ENCODE measurements around the gene WEE1.
A peak's percentile ranks its signal among the peaks of the same experiment; 100 is the strongest.

WEE1 gene

GRCh38 chr11:9570313-9571025 is 3.0 kb upstream of the WEE1 start:
- Mint-ChIP-seq H3K36me3 (ENCODE audit: insufficient read depth) (peaks cover 20% of the 10 kb centered on the region), H3K4me3 (no peak overlapping the region), H3K27me3 (no peaks in the 10 kb centered on the region), H3K4me1 (ENCODE audit: low read depth in 2 of 2) (peaks cover 16 to 18% of the 10 kb centered on the region in 2 donors), H3K9me3 (no peaks in the 10 kb centered on the region), H3K27ac (no peak overlapping the region)
- DNase-seq (no peak), ATAC-seq (replicated peaks) (no peak)

DNA sequence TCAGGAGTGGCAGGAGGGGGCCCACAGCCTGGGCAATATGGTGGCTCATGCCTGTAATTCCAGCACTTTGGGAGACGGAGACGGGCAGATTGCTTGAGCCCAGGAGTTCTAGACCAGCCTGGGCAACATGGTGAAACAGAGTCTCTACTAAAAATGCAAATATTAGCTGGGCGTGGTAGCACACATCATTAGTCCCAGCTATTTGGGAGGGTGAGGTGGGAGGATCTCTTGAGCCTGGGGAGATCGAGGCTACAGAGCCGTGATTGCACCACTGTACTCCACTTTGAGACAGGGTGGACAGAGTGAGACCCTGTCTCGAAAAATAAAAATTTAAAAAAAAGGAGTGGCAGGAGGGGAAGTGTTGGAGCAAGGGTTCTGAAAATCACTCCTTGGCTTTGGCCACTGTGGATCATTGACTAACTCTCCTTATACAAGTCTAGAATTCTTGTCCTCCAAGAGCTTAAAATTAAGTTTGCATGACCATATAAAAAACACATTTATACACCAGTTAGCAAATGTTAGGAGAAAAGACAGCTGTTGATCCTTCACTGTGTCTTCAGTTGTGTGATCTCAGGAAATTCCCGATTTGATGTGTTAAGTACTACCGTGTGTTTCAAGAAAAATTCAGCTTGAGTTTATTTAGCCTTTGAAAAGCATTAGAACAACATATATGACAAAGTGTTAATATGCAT is 2.3 kb upstream of the WEE1 start:
- peak overlapping the region in 1 of 2 donors; percentile 81 for H3K4me3 Mint-ChIP-seq
- H3K36me3 Mint-ChIP-seq (ENCODE audit: insufficient read depth) = peaks cover 21% of the 10 kb centered on the region
- no peaks in the 10 kb centered on the region for H3K9me3 Mint-ChIP-seq

DNA sequence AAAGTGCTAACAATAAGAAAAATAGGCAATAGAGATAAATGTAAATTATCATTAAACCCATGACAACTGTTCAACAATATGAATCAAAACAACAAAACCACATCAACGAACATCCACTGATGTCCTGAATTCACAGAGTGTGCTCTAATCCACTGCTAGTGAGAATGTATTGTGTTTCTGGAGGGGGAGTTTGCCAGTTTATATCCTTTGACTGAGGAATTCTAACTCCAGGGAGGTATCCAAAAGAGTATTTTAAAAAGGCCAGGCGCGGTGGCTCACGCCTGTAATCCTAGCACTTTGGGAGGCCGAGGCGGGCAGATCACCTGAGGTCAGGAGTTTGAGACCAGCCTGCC is 1.7 kb upstream of the WEE1 start:
- H3K4me1 Mint-ChIP-seq (ENCODE audit: low read depth in 2 of 2) = peaks cover 15 to 19% of the 10 kb centered on the region in 2 donors

More for the DNA sequence above, 2.3 kb upstream of the WEE1 start:
- ATAC-seq (replicated peaks) (no peak), DNase-seq (no peak)
- Mint-ChIP-seq H3K4me1 (ENCODE audit: low read depth in 2 of 2) (peaks cover 15 to 17% of the 10 kb centered on the region in 2 donors), H3K27ac (no peak overlapping the region), H3K27me3 (no peaks in the 10 kb centered on the region)

DNA sequence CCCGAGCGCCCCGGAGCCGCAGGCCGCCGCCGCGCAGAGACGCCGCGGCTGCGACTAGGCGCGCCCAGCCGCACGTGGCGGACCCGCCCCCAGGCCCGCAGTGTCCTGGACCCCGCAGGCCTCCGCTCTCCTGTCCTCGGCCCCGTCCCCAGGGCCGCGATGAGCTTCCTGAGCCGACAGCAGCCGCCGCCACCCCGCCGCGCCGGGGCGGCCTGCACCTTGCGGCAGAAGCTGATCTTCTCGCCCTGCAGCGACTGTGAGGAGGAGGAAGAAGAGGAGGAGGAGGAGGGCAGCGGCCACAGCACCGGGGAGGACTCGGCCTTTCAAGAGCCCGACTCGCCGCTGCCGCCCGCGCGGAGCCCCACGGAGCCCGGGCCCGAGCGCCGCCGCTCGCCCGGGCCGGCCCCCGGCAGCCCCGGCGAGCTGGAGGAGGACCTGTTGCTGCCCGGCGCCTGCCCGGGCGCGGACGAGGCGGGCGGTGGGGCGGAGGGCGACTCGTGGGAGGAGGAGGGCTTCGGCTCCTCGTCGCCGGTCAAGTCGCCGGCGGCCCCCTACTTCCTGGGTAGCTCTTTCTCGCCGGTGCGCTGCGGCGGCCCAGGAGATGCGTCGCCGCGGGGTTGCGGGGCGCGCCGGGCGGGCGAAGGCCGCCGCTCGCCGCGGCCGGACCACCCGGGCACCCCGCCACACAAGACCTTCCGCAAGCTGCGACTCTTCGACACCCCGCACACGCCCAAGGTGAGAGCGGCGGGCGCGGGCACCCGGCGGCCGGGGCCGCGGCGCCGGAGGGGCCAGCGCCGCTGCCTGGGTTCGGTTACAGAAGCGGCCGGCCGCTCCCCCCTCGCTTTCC is 528 bp downstream of the WEE1 start:
- peak in 1 of 3 experiments; percentile 9 for DNase-seq
- peaks cover 21 to 32% of the 10 kb centered on the region in 2 donors for H3K4me1 Mint-ChIP-seq (ENCODE audit: low read depth in 2 of 2)

More for the DNA sequence above, 1.7 kb upstream of the WEE1 start:
- no peaks in the 10 kb centered on the region for H3K9me3 Mint-ChIP-seq
- H3K36me3 Mint-ChIP-seq (ENCODE audit: insufficient read depth) = peaks cover 21% of the 10 kb centered on the region
- no peaks in the 10 kb centered on the region for H3K27me3 Mint-ChIP-seq
- H3K27ac Mint-ChIP-seq = peak overlapping the region in 1 of 2 donors; percentile 60
- no peak for DNase-seq
- peak overlapping the region; percentile 74 to 81 for H3K4me3 Mint-ChIP-seq
- no peak for ATAC-seq (replicated peaks)

DNA sequence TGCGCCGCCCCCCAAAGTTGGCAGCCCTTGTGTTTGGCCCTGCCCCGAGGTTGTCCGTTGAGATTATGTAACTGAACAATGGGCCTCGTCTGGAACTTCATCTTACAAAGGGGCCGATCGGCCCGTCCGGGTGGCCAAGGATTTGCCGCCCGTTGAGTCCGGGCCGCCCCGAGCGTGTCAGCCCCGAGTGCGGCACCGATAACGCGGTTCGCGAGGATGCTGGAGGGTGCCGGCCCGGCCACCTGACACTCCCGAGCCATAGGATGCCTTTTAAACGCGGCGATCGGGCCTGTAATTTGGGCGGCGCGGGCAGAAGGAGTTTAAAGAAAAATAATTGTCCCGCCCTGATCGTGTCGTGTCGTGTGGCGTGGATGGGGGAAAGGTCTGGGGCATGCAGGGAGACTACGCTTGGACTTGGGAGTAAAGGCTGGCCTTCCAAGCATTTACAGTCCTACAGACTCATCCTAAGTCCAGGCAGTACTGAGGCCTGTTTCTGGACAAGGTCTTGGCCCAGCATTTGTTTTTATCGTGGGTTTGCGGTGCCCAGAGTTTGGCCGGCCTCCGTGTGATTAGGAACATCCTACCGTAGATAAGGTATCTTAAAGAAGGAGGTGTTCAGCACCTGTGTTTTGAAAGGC is 1.3 kb downstream of the WEE1 start:
- Mint-ChIP-seq H3K4me3 (peak overlapping the region; percentile 83 to 98), H3K36me3 (ENCODE audit: insufficient read depth) (peaks cover 21% of the 10 kb centered on the region), H3K27ac (peak overlapping the region; percentile 90 to 93), H3K9me3 (no peaks in the 10 kb centered on the region), H3K27me3 (no peaks in the 10 kb centered on the region), H3K4me1 (ENCODE audit: low read depth in 2 of 2) (peaks cover 24 to 32% of the 10 kb centered on the region in 2 donors)
- DNase-seq = peak in 1 of 3 experiments; percentile 9
- no peak for ATAC-seq (replicated peaks)

More for the DNA sequence above, 528 bp downstream of the WEE1 start:
- H3K36me3 Mint-ChIP-seq (ENCODE audit: insufficient read depth) = peaks cover 21% of the 10 kb centered on the region
- H3K27ac Mint-ChIP-seq = peak overlapping the region; percentile 90 to 93
- H3K9me3 Mint-ChIP-seq = no peaks in the 10 kb centered on the region
- H3K27me3 Mint-ChIP-seq = no peaks in the 10 kb centered on the region
- ATAC-seq (replicated peaks) = peak; percentile 35
- peak overlapping the region; percentile 83 to 98 for H3K4me3 Mint-ChIP-seq

DNA sequence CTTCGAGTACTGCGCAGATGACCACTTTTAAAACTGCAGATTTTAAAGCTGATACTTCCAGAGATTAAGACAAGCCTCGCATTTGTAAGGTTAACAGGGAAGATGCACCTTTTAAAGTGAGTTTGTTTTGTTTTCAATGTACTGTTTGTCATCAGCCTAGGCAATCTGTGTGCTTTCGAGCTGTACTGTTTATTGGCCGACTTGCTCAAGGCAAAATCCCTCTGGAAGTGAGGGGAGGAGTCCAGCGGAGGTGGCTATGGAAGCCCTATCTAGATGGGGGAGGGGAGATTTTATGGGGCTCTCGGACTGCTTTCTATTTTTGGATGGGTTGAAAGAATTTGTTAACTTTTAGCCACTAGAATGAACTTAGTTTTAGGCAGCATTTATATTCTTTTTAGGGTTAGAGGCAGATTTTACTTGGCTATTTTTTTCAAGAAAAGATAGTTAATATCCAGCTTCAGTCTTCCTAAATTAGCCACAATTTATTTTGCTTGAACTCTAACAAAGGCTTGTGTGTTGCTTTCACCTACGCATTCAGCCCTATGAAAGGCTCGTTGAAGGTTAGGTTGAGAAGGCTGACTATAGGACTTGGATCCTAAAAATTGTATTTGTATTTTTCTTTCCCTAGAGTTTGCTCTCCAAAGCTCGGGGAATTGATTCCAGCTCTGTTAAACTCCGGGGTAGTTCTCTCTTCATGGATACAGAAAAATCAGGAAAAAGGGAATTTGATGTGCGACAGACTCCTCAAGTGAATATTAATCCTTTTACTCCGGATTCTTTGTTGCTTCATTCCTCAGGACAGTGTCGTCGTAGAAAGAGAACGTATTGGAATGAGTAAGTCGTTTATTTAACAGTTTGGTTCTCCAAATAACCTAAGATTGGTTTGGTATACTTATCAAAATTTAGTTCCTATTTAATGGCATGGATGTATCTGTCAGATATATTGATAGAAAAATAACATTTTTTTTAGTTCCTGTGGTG is 2.1 kb downstream of the WEE1 start:
- Mint-ChIP-seq H3K27me3 (no peaks in the 10 kb centered on the region), H3K27ac (peak overlapping the region; percentile 90 to 93), H3K4me3 (peak overlapping the region; percentile 83 to 98), H3K9me3 (no peaks in the 10 kb centered on the region), H3K4me1 (ENCODE audit: low read depth in 2 of 2) (peaks cover 24 to 32% of the 10 kb centered on the region in 2 donors), H3K36me3 (ENCODE audit: insufficient read depth) (peaks cover 21% of the 10 kb centered on the region)
- ATAC-seq (replicated peaks) = no peak
- DNase-seq = no peak

- peak overlapping the region; percentile 78 to 93 for H3K27ac Mint-ChIP-seq
- H3K27me3 Mint-ChIP-seq = no peaks in the 10 kb centered on the region
- DNase-seq (no peak), ATAC-seq (replicated peaks) (no peak)
- peaks cover 24 to 32% of the 10 kb centered on the region in 2 donors for H3K4me1 Mint-ChIP-seq (ENCODE audit: low read depth in 2 of 2)
- H3K36me3 Mint-ChIP-seq (ENCODE audit: insufficient read depth) = peaks cover 19% of the 10 kb centered on the region
- no peaks in the 10 kb centered on the region for H3K9me3 Mint-ChIP-seq
- peak overlapping the region; percentile 83 to 98 for H3K4me3 Mint-ChIP-seq
These were observed 3.4 kb downstream of the WEE1 start for GRCh38 chr11:9576701-9577381.

- peak overlapping the region; percentile 83 to 98 for H3K4me3 Mint-ChIP-seq
- DNase-seq (peak in 1 of 3 experiments; percentile 18), ATAC-seq (replicated peaks) (no peak)
- H3K9me3 Mint-ChIP-seq = no peaks in the 10 kb centered on the region
- H3K36me3 Mint-ChIP-seq (ENCODE audit: insufficient read depth) = peaks cover 14% of the 10 kb centered on the region
- no peaks in the 10 kb centered on the region for H3K27me3 Mint-ChIP-seq
- peaks cover 24 to 32% of the 10 kb centered on the region in 2 donors for H3K4me1 Mint-ChIP-seq (ENCODE audit: low read depth in 2 of 2)
- H3K27ac Mint-ChIP-seq = peak overlapping the region; percentile 78 to 93
These were observed 4.1 kb downstream of the WEE1 start for GRCh38 chr11:9577556-9577955.

- no peaks in the 10 kb centered on the region for H3K9me3 Mint-ChIP-seq
- peak overlapping the region in 1 of 2 donors; percentile 27 for H3K27ac Mint-ChIP-seq
- no peak overlapping the region for H3K4me3 Mint-ChIP-seq
- peaks cover 14% of the 10 kb centered on the region for H3K36me3 Mint-ChIP-seq (ENCODE audit: insufficient read depth)
- DNase-seq = no peak
- no peak for ATAC-seq (replicated peaks)
- H3K4me1 Mint-ChIP-seq (ENCODE audit: low read depth in 2 of 2) = peaks cover 10 to 18% of the 10 kb centered on the region in 2 donors
- no peaks in the 10 kb centered on the region for H3K27me3 Mint-ChIP-seq
These were observed 7.4 kb downstream of the WEE1 start for GRCh38 chr11:9580894-9581293.

- Mint-ChIP-seq H3K27me3 (no peaks in the 10 kb centered on the region), H3K9me3 (no peaks in the 10 kb centered on the region), H3K4me3 (no peak overlapping the region), H3K36me3 (ENCODE audit: insufficient read depth) (peaks cover 21% of the 10 kb centered on the region), H3K27ac (no peak overlapping the region), H3K4me1 (ENCODE audit: low read depth in 2 of 2) (peaks cover 9 to 14% of the 10 kb centered on the region in 2 donors)
- ATAC-seq (replicated peaks) = no peak
- DNase-seq = no peak
These were observed 8.2 kb downstream of the WEE1 start for GRCh38 chr11:9581556-9582161.

- no peak for DNase-seq
- Mint-ChIP-seq H3K36me3 (ENCODE audit: insufficient read depth) (peaks cover 12% of the 10 kb centered on the region), H3K4me3 (no peak overlapping the region), H3K9me3 (no peaks in the 10 kb centered on the region), H3K27me3 (no peaks in the 10 kb centered on the region), H3K4me1 (ENCODE audit: low read depth in 2 of 2) (peaks cover 0 to 6% of the 10 kb centered on the region in 2 donors), H3K27ac (no peak overlapping the region)
- ATAC-seq (replicated peaks) = no peak
These were observed 17.2 kb downstream of the WEE1 start for GRCh38 chr11:9590717-9591116.
